ENCODE results near the gene CFAP46.

Gene CFAP46

GRCh38 chr10:132764108-132764507, 178.3 kb downstream of the CFAP46 start:
- no peak for DNase-seq

- no peak for DNase-seq
These were observed 178.8 kb downstream of the CFAP46 start for GRCh38 chr10:132763545-132763944.

- DNase-seq, result no peak
These were observed 180.1 kb downstream of the CFAP46 start for GRCh38 chr10:132762267-132762666.

- DNase-seq, result no peak
These were observed 180.8 kb downstream of the CFAP46 start for GRCh38 chr10:132761395-132762060.

GRCh38 chr10:132758865-132759264, 183.5 kb downstream of the CFAP46 start:
- no peak for DNase-seq
